ENCODE measurements around the gene CBR3.
"Not testable (repeated sequence)": the region's sequence is repeated elsewhere in the genome, so short reads cannot be mapped to it uniquely, and the experiment has no call there.

The CBR3 gene

GRCh38 chr21:36117286-36117741, 17.6 kb upstream of the CBR3 start:
- no peak for DNase-seq

- DNase-seq, result no peak
Measured at GRCh38 chr21:36120304-36120888, 14.5 kb upstream of the CBR3 start.

GRCh38 chr21:36122977-36123376, 11.9 kb upstream of the CBR3 start:
- DNase-seq, result no peak

GRCh38 chr21:36124395-36124794, 10.5 kb upstream of the CBR3 start:
- no peak for DNase-seq

- peak in 25 of 58 donors; percentile 3 to 61 (median 22) for DNase-seq
Measured at GRCh38 chr21:36125512-36126207, 9.2 kb upstream of the CBR3 start.

GRCh38 chr21:36126208-36126565, 8.7 kb upstream of the CBR3 start:
- DNase-seq, result no peak

- no peak for DNase-seq
Measured at GRCh38 chr21:36126621-36127110, 8.2 kb upstream of the CBR3 start.

- DNase-seq, result no peak
Measured at GRCh38 chr21:36127250-36127904, 7.5 kb upstream of the CBR3 start.

- DNase-seq, result no peak
Measured at GRCh38 chr21:36127977-36128376, 6.9 kb upstream of the CBR3 start.

- no peak for DNase-seq
Measured at GRCh38 chr21:36129219-36129618, 5.7 kb upstream of the CBR3 start.

- not testable (repeated sequence) for DNase-seq
Measured at GRCh38 chr21:36130414-36130762, 4.5 kb upstream of the CBR3 start.

- not testable (repeated sequence) for DNase-seq
Measured at GRCh38 chr21:36130839-36131238, 4.0 kb upstream of the CBR3 start.

GRCh38 chr21:36132696-36133095, 2.2 kb upstream of the CBR3 start:
- no peak for DNase-seq

GRCh38 chr21:36135391-36136102, 668 bp downstream of the CBR3 start:
- peak in 56 of 58 donors; percentile 16 to 85 (median 62) for DNase-seq

GRCh38 chr21:36139791-36140190, 4.9 kb downstream of the CBR3 start:
- not testable (repeated sequence) for DNase-seq

- DNase-seq, result peak in 49 of 58 donors; percentile 14 to 83 (median 52)
Measured at GRCh38 chr21:36141513-36141925, 6.6 kb downstream of the CBR3 start.

GRCh38 chr21:36144233-36144632, 9.4 kb downstream of the CBR3 start:
- DNase-seq, result not testable (repeated sequence)

GRCh38 chr21:36145259-36145658, 10.4 kb downstream of the CBR3 start:
- no peak for DNase-seq

- DNase-seq, result no peak
Measured at GRCh38 chr21:36147911-36148310, 13.0 kb downstream of the CBR3 start.

GRCh38 chr21:36148886-36149285, 14.0 kb downstream of the CBR3 start:
- DNase-seq, result no peak

- DNase-seq, result peak in 24 of 58 donors; percentile 9 to 65 (median 25)
Measured at GRCh38 chr21:36149788-36150711, 15.2 kb downstream of the CBR3 start.
